NCI-H82 treated with DMSO at 0.1 percent for 48 hours (cell line): Measurements from ENCODE around the gene CAPZB.

Experiments used
- DNase-seq: peaks from one replicate; lab custom pipeline; 2025; ENCODE audit not compliant: unreplicated experiment; lab: John Stamatoyannopoulos, UW

CAPZB gene

GRCh38 chr1:19353596-19353995 is 131.7 kb downstream of the CAPZB start:
- DNase-seq = no peak

- no peak for DNase-seq
Measured at GRCh38 chr1:19352839-19353238, 132.5 kb downstream of the CAPZB start.

GRCh38 chr1:19351873-19352272 is 133.5 kb downstream of the CAPZB start:
- no peak for DNase-seq

- DNase-seq = no peak
Measured at GRCh38 chr1:19350566-19350965, 134.8 kb downstream of the CAPZB start.

GRCh38 chr1:19349999-19350398 is 135.3 kb downstream of the CAPZB start:
- no peak for DNase-seq

GRCh38 chr1:19348441-19349198 is 136.7 kb downstream of the CAPZB start:
- DNase-seq = no peak

- no peak for DNase-seq
Measured at GRCh38 chr1:19347533-19348172, 137.7 kb downstream of the CAPZB start.

- no peak for DNase-seq
Measured at GRCh38 chr1:19346026-19346425, 139.3 kb downstream of the CAPZB start.

GRCh38 chr1:19345391-19345790 is 139.9 kb downstream of the CAPZB start:
- DNase-seq = no peak

GRCh38 chr1:19344831-19345230 is 140.5 kb downstream of the CAPZB start:
- no peak for DNase-seq

- DNase-seq = peak; percentile 21
Measured at GRCh38 chr1:19344372-19344810, 140.9 kb downstream of the CAPZB start.

- no peak for DNase-seq
Measured at GRCh38 chr1:19343617-19344350, 141.6 kb downstream of the CAPZB start.

- DNase-seq = no peak
Measured at GRCh38 chr1:19342894-19343616, 142.3 kb downstream of the CAPZB start.

GRCh38 chr1:19342062-19342750 is 143.1 kb downstream of the CAPZB start:
- DNase-seq = no peak

- no peak for DNase-seq
Measured at GRCh38 chr1:19341201-19342061, 143.9 kb downstream of the CAPZB start.

- DNase-seq = no peak
Measured at GRCh38 chr1:19340387-19340937, 144.9 kb downstream of the CAPZB start.

GRCh38 chr1:19339214-19339861 is 146.0 kb downstream of the CAPZB start:
- no peak for DNase-seq

GRCh38 chr1:19338323-19338762 is 147.0 kb downstream of the CAPZB start:
- DNase-seq = no peak

GRCh38 chr1:19337289-19337688 is 148.1 kb downstream of the CAPZB start:
- no peak for DNase-seq
